Hepatocyte (in vitro differentiated cells): ENCODE results near the gene MCRS1.

Experiments
- CTCF ChIP-seq: fragments of 200-600 bp; sonication (generic); IDR thresholded peaks from 2 replicates; pipeline ENCODE4 v1.5.1; 2016; ENCODE audit warnings: antibody characterized with exemption, mild to moderate bottlenecking; ENCODE audit not compliant: poor library complexity
- EZH2 ChIP-seq: fragments of 200-600 bp; sonication (generic); IDR thresholded peaks from 2 replicates; pipeline ENCODE4 v1.6.1; 2016; ENCODE audit warnings: antibody characterized with exemption, mild to moderate bottlenecking, borderline replicate concordance
- EZH2phosphoT487 ChIP-seq: fragments of 200-600 bp; sonication (generic); IDR thresholded peaks from one replicate; pipeline ENCODE4 v1.6.1; 2018; ENCODE audit warnings: antibody characterized with exemption, mild to moderate bottlenecking, low read depth, moderate library complexity; ENCODE audit not compliant: unreplicated experiment, severe bottlenecking

GRCh38 chr12:49548822-49549648 is 18.9 kb downstream of the MCRS1 start:
- TF ChIP-seq CTCF, result peak; percentile 27
- TF ChIP-seq EZH2, result no peak
- TF ChIP-seq EZH2phosphoT487, result no peak
